Daoy (cell line): ENCODE measurements around the gene FCRLA. TPM values are rescaled to one million over a fixed set of nuclear protein-coding genes. Genes with fewer than 3 reads are reported as not detected.

Experiments used
- DNase-seq: peaks from one replicate; pipeline ENCODE4 v3.0.0-alpha.2; 2015; ENCODE audit warnings: low read depth
- total RNA-seq: library from RNA; depleted of rRNA; stranded (reverse); fragments of >200 nt; shearing (Covaris generic); gene quantifications from 2 replicates; pipeline ENCODE4 v1.2.3, GENCODE V29; 2014; rRNA removed

FCRLA gene
- total RNA-seq, 1 experiment from 2014 or later: 0.51 TPM

DNA sequence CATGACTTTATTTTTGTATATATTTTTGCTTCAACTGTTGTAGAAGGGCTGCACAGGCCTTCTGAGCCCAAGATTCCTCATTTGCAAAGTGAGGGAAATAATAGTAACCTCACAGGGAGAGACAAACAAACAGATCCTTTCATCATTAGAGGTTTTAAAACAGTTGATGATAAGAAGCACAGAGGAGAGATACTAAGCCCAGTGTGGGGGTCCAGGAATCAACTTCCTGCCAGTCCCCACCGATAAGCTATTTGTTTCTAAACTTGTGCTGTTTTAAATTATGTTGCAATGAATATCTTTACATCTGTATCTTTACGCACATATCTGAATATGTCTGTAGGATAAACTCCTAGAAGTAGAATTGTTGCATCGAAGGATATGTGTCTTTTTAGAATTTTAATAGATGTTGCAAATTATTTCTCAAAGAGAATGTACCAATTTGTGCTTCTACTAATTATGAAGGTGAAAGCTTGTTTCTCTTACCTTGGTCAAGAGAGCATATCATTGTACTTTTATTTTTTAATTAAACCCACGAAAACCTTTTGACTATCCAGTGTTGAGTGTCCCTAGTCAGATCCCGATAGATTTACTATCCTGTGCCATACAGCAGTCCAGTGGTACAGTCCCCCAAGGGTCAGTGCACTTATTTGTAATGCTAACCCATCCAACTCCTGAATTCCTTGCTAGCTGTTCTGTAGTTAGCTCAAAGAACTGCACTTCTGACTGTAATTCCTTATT, 25.1 kb downstream of the FCRLA start:
- no peak for DNase-seq

- DNase-seq: peak; percentile 74
These were observed 26.5 kb downstream of the FCRLA start for GRCh38 chr1:161733526-161733925.

DNA sequence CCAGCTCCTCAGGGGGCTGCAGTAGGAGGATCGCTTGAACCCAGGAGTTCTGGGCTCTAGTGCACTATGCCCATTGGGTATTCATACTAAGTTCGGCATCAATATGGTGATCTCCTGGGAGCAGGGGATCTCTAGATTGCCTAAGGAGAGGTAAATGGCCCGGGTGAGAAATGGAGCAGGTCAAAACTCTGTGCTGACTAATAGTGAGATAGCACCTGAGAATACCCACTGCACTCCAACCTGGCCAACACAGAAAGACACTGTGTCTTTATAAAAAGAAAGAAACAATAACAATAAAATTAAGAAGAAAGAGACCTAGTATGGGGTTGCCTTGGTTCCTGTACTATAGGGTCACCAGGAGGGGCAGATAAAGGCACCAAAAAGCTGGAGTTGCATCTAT, 28.8 kb downstream of the FCRLA start:
- no peak for DNase-seq

GRCh38 chr1:161736335-161736969, 29.4 kb downstream of the FCRLA start:
- DNase-seq: peak; percentile 35

DNA sequence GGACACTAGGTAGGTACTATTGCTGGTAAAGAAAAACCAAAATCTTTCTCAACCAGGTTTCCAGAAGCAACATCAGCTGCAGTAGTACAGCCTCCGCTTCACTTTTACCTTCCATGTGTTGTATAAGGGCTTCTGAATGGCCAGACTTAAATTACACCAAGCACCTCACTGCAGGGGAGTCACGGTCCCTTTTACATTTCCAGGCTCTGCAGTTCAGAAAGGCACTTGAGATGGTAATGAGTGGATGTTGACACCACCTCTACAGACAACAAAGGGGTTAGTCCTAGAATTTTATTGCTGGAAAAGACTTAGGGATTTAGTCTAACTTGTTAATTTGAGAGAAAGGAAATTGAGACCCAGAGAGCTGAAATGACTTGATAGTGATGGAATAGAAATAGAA, 30.6 kb downstream of the FCRLA start:
- no peak for DNase-seq

DNA sequence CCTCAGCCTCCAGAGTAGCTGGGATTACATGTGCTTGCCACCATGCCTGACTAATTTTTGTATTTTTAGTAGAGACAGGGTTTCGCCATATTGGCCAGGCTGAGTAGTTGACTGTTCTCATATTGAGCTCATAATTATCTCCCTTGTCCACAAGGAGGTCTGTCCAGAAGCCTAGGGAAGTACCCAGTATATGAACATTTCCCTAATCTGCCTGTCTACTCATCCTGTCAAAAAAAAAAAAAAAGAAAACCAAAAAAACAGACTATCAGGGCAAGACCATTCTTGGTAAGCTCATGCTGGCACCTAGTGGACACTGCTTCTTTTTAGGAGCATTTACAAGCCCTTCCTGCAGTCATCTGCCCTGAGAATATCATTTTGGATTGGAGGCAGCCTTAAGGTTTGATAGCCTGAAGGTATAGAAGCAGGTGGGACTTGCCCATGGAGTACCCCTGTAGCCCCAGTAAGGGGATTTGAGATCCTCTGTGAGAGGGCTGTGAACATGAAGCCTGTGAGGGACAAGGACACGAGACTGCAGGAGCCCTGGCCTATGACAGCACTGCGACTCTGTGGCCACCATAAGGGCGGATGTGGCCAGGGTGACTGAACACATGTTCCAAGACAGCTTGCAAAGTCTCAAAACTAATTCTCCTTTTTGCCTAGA, 31.7 kb downstream of the FCRLA start:
- peak; percentile 75 for DNase-seq

- DNase-seq: no peak
These were observed 33.0 kb downstream of the FCRLA start for GRCh38 chr1:161739865-161740566.

DNA sequence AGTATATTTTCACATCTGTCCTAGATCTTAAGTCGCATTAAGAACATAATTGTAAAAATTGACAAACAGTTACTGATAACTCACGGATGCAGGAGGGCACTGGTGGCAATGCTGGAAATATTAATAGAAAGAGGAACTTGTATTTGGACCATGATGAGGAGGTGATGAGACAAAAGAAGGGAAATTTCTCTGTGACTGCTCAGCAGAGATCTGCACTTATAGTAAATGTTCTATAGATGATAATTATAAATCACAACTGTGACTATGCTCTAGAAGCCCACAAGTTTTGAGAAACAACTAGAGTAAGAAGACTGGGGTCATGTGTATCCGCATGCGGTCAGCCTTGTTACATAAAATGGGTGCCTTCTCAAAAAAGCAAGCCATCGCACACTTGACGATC, 33.9 kb downstream of the FCRLA start:
- DNase-seq: no peak

GRCh38 chr1:161743231-161743630, 36.2 kb downstream of the FCRLA start:
- DNase-seq: no peak

GRCh38 chr1:161747801-161748200, 40.8 kb downstream of the FCRLA start:
- DNase-seq: no peak

DNA sequence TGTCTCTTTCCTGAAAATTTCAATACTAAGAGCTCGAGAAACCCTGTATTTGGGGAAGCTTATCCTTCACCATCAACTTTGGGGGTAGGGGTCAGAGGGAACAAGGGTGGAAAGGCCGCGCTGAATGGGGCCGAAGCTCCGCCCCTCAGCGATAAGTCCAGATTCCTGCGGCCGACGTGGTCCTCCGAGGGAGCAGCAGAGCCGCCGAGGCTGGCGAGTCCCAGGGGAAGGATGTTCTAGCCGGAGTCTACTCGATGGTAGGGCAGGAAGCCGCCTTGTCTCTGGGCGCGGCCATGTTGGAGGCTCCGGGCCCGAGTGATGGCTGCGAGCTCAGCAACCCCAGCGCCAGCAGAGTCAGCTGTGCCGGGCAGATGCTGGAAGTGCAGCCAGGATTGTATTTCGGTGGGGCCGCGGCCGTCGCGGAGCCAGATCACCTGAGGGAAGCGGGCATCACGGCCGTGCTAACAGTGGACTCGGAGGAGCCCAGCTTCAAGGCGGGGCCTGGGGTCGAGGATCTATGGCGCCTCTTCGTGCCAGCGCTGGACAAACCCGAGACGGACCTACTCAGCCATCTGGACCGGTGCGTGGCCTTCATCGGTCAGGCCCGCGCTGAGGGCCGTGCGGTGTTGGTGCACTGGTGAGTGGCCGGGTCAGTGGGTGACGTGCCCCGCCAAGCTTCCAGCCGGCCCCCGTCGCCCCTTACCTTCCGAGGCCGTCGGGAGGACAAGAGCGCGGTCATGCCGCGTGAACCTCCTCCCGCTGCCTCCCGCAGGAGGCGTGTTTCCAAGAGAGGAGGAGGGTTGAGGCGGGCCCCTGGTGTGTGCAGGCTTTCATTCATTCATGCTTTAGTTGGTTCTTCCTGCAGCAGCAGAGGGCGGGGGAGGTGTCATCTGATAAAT, 42.7 kb downstream of the FCRLA start, which contains the start of gene DUSP12:
TSS of gene DUSP12 (plus strand) at position 278 of the 899 bp plus-strand sequence. CDS start at position 294, 16 bp downstream.
- DNase-seq: peak; percentile 97

GRCh38 chr1:161763522-161764098, 56.6 kb downstream of the FCRLA start:
- DNase-seq: peak; percentile 13

Other genes with a start within 250 kb of the FCRLA start
- gene FCGR2A, start 201.8 kb upstream of the FCRLA start, total RNA-seq: not detected in 2 replicates
- gene HSPA6, start 182.7 kb upstream of the FCRLA start, total RNA-seq: 0.29 and 0.48 TPM in 2 replicates
- not detected in 2 replicates for gene FCGR3A, start 157.4 kb upstream of the FCRLA start, total RNA-seq
- not detected in 2 replicates for gene FCGR3B, start 76.1 kb upstream of the FCRLA start, total RNA-seq
- gene FCGR2B, start 44.1 kb upstream of the FCRLA start, total RNA-seq: not detected in 2 replicates
- 1.8 and 3.1 TPM in 2 replicates for gene FCRLB, start 14.3 kb downstream of the FCRLA start, total RNA-seq
- 80.1 and 82.8 TPM in 2 replicates for gene DUSP12, start 42.6 kb downstream of the FCRLA start, total RNA-seq
- 23.5 TPM in 2 replicates for gene ATF6, start 59.1 kb downstream of the FCRLA start, total RNA-seq